ENCODE results near the gene TBRG1.

GRCh38 chr11:124681421-124681820, 58.8 kb downstream of the TBRG1 start:
- TF ChIP-seq CTCF (IDR thresholded peaks at IDR 0.05; ENCODE audit: low read depth, low read length, missing input control): no peak
- TF ChIP-seq ATF3 (IDR thresholded peaks at IDR 0.05): no peak
- no peak for TF ChIP-seq JUND (IDR thresholded peaks at IDR 0.05)
- TF ChIP-seq GABPA (IDR thresholded peaks at IDR 0.05 in 1 of 2, conservative IDR thresholded peaks at IDR 0.05 in 1 of 2): no peak
- no peak for TF ChIP-seq FOXA2 (IDR thresholded peaks at IDR 0.05)
- no peak for TF ChIP-seq MAX (IDR thresholded peaks at IDR 0.05)
